Activated T-cell treated with anti-CD3 and anti-CD28 coated beads, Interleukin-2, amount 50 U/mL, for 4 hours (primary cell): Measurements from ENCODE around the gene SLC12A6. TPM values are rescaled to one million over a fixed set of nuclear protein-coding genes. Genes with fewer than 3 reads are reported as not detected.
A peak's percentile ranks its signal among the peaks of the same experiment; 100 is the strongest.

ENCODE experiments used
- ATAC-seq, 2 donors: fragments of 200-7000 bp; cut with Tn5 transposase; one replicate each; pipeline ENCODE4 v1.10.0; 2021
- DNase-seq: peaks from one replicate; pipeline ENCODE4 v3.0.0-alpha.2; 2020
- H3K27me3 Mint-ChIP-seq: one replicate; pipeline ENCODE4 v1.8.0; 2021; ENCODE audit warnings: low read depth, mixed read lengths
- H3K36me3 Mint-ChIP-seq: one replicate; pipeline ENCODE4 v1.8.0; 2022; ENCODE audit warnings: mixed read lengths; ENCODE audit not compliant: insufficient read depth
- H3K4me1 Mint-ChIP-seq: one replicate; pipeline ENCODE4 v1.8.0; 2021; ENCODE audit warnings: low read depth, mixed read lengths
- H3K4me3 Mint-ChIP-seq: one replicate; pipeline ENCODE4 v1.8.0; 2021; ENCODE audit warnings: mild to moderate bottlenecking, moderate library complexity, mixed read lengths
- H3K9me3 Mint-ChIP-seq: one replicate; pipeline ENCODE4 v1.8.0; 2021; ENCODE audit warnings: mixed read lengths
- total RNA-seq, 3 donors: library from RNA; stranded (reverse); gene quantifications; one replicate each; pipeline ENCODE4 v1.2.1, GENCODE V29; 2021

The SLC12A6 gene
- total RNA-seq, 3 donors from 2014 or later = 15.3 to 23.5 (median 22.8) TPM

DNA sequence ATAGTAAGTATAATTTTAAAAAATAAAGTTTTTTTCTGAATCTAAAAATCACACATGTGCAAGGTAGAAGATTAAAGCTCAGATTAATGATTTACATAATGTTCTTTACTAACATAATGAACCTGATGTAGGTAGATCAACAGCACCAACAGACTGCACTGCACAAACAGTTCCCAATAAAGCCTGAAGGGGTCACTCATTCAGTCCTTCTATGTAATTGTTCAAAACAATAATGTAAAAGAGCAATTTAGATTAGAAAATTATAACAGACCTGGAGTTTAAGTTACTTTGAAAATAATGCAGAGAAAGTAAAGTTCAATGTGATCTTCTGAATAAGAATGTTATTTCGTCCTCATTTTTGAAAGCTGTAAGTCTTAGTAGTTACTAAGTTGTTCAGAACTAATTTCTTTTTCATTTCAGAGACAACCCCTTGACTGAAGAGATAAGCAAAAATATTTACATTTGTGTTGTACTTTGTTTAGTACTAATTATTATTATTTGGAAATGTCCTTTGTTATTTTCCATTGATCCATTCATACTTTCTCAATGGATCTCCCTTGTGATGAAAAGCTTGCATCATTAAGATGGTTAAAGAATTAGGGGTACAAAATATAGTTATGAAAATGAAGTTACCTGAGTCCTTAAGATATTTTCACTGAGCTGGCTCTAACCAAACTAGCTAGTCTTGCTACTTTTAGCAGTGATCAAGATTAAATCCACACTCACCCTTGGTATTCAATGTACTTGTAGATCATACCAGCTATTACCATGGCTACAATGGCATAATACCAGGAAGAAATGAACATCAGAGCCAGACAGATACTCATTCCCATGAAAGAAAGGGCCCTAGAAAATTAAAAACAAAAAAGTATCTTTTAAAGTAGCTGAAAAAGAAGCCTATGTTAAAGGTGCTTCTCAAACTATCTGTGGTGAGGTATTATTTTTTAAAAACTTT lies 95.9 kb downstream of the SLC12A6 start:
- Mint-ChIP-seq H3K36me3 (peaks cover 28% of the 10 kb centered on the region), H3K4me3 (no peak overlapping the region), H3K27me3 (no peaks in the 10 kb centered on the region), H3K4me1 (peaks cover 21% of the 10 kb centered on the region), H3K9me3 (no peaks in the 10 kb centered on the region)
- DNase-seq (peak; percentile 20), ATAC-seq (peak; percentile 34 to 54)

GRCh38 chr15:34240537-34240936 lies 97.0 kb downstream of the SLC12A6 start:
- DNase-seq = no peak
- peaks cover 36% of the 10 kb centered on the region for H3K36me3 Mint-ChIP-seq
- ATAC-seq = peak; percentile 41 to 46
- peaks cover 21% of the 10 kb centered on the region for H3K4me1 Mint-ChIP-seq
- no peaks in the 10 kb centered on the region for H3K9me3 Mint-ChIP-seq
- no peak overlapping the region for H3K4me3 Mint-ChIP-seq
- no peaks in the 10 kb centered on the region for H3K27me3 Mint-ChIP-seq

- DNase-seq (no peak), ATAC-seq (peak; percentile 92 to 94)
- H3K4me3 Mint-ChIP-seq = peak overlapping the region; percentile 38
These were observed 98.3 kb downstream of the SLC12A6 start for GRCh38 chr15:34239151-34239808.

DNA sequence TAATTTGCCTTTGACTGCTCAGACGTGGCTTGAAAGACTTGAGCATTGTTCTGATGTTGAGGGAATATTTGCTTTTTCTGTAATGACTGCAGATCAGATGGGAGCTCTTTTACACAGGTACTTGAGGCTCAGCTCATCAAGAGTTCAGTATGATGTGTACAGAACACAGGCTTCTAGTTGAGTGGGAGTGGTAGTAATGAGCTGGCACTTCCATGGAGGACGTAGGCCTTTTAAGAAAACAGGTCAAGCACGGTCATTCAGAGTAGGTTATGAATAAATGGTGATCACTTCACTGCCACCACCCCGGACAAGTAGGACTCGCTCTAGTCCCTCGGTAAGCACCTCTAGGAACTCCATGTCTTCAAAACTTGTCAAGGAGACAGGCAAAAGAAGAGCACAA lies 104.0 kb downstream of the SLC12A6 start:
- H3K27me3 Mint-ChIP-seq = no peaks in the 10 kb centered on the region
- no peaks in the 10 kb centered on the region for H3K4me1 Mint-ChIP-seq
- H3K4me3 Mint-ChIP-seq = no peak overlapping the region
- DNase-seq = no peak
- no peaks in the 10 kb centered on the region for H3K9me3 Mint-ChIP-seq
- peaks cover 32% of the 10 kb centered on the region for H3K36me3 Mint-ChIP-seq
- peak; percentile 21 to 34 for ATAC-seq

More at GRCh38 chr15:34239151-34239808, 98.3 kb downstream of the SLC12A6 start:
- Mint-ChIP-seq H3K9me3 (no peaks in the 10 kb centered on the region), H3K36me3 (peaks cover 33% of the 10 kb centered on the region), H3K27me3 (no peaks in the 10 kb centered on the region), H3K4me1 (peaks cover 21% of the 10 kb centered on the region)

GRCh38 chr15:34223904-34224596 lies 113.5 kb downstream of the SLC12A6 start:
- Mint-ChIP-seq H3K4me3 (peak overlapping the region; percentile 97), H3K36me3 (peaks cover 11% of the 10 kb centered on the region), H3K27me3 (peaks cover under 1% of the 10 kb centered on the region), H3K4me1 (peaks cover 18% of the 10 kb centered on the region), H3K9me3 (no peaks in the 10 kb centered on the region)
- DNase-seq = no peak
- peak in 1 of 2 donors; percentile 5 for ATAC-seq

GRCh38 chr15:34217587-34218225 lies 119.9 kb downstream of the SLC12A6 start:
- H3K36me3 Mint-ChIP-seq = no peaks in the 10 kb centered on the region
- H3K4me3 Mint-ChIP-seq = no peak overlapping the region
- H3K9me3 Mint-ChIP-seq = no peaks in the 10 kb centered on the region
- ATAC-seq = no peak
- no peak for DNase-seq
- H3K27me3 Mint-ChIP-seq = peaks cover 2% of the 10 kb centered on the region
- no peaks in the 10 kb centered on the region for H3K4me1 Mint-ChIP-seq

GRCh38 chr15:34216527-34217270 lies 120.9 kb downstream of the SLC12A6 start:
- no peaks in the 10 kb centered on the region for H3K9me3 Mint-ChIP-seq
- ATAC-seq = no peak
- H3K4me1 Mint-ChIP-seq = no peaks in the 10 kb centered on the region
- H3K4me3 Mint-ChIP-seq = no peak overlapping the region
- peaks cover 2% of the 10 kb centered on the region for H3K27me3 Mint-ChIP-seq
- H3K36me3 Mint-ChIP-seq = no peaks in the 10 kb centered on the region
- DNase-seq = no peak

DNA sequence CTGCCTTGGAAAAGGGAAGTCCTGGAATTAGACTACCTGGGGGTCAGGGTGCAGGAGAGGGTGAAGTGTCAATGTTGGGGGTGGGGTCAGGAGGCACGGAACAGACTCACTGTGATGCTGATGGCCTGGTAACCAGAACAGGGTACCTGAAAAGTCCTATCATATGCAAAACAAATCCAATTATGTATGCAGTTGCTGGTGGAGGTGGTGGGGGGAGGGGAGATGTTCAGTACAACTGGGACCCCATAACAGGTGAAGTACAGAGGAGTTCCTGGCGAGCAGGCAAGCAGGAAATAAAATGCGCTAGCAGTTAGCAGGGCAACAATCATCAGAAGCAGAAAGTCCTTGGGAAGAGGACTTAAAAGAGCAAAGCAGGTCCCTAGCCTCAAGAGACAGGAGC lies 123.4 kb downstream of the SLC12A6 start:
- no peak overlapping the region for H3K4me3 Mint-ChIP-seq
- peaks cover 2% of the 10 kb centered on the region for H3K27me3 Mint-ChIP-seq
- H3K4me1 Mint-ChIP-seq = peaks cover 1% of the 10 kb centered on the region

GRCh38 chr15:34213690-34214089 lies 123.9 kb downstream of the SLC12A6 start:
- H3K36me3 Mint-ChIP-seq = no peaks in the 10 kb centered on the region
- ATAC-seq (no peak), DNase-seq (no peak)
- H3K4me1 Mint-ChIP-seq = peaks cover 1% of the 10 kb centered on the region
- no peaks in the 10 kb centered on the region for H3K9me3 Mint-ChIP-seq
- no peaks in the 10 kb centered on the region for H3K27me3 Mint-ChIP-seq
- H3K4me3 Mint-ChIP-seq = no peak overlapping the region

More for the DNA sequence above, 123.4 kb downstream of the SLC12A6 start:
- Mint-ChIP-seq H3K36me3 (no peaks in the 10 kb centered on the region), H3K9me3 (no peaks in the 10 kb centered on the region)
- ATAC-seq (no peak), DNase-seq (no peak)

- DNase-seq (peak; percentile 97), ATAC-seq (peak; percentile 96 to 97)
- H3K4me3 Mint-ChIP-seq = peak within 1 kb of the TSS; percentile 89
- peaks cover 10% of the 10 kb centered on the region for H3K36me3 Mint-ChIP-seq
- peaks cover 19% of the 10 kb centered on the region for H3K4me1 Mint-ChIP-seq
- no peaks in the 10 kb centered on the region for H3K9me3 Mint-ChIP-seq
- H3K27me3 Mint-ChIP-seq = no peaks in the 10 kb centered on the region
These were observed 127.9 kb downstream of the SLC12A6 start, which contains the start of gene KATNBL1 for GRCh38 chr15:34209421-34210282. KATNBL1 (minus strand) TSS chr15:34210096; CDS start chr15:34163676, 46,420 bp downstream.

DNA sequence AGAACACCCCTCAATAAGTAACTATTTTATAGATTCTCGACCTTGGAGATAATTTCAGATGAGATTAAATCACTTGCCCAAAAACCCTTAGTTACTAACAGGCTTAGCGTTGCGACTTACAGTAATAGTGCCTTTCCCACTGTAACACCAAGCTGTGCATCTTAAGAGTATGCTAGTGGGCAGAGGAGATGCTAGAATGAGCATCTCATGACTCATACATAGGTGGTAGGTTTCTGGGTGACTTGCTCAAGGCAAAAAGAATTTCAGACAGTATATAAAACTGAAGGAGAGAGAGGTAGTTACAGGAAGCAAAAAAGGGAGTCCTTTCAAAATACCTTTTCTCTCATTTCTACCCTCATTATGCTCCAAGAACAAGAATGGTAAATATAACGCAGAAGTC lies 131.6 kb downstream of the SLC12A6 start:
- H3K27me3 Mint-ChIP-seq = no peaks in the 10 kb centered on the region
- no peak overlapping the region for H3K4me3 Mint-ChIP-seq
- no peaks in the 10 kb centered on the region for H3K9me3 Mint-ChIP-seq
- DNase-seq = no peak
- peaks cover 12% of the 10 kb centered on the region for H3K36me3 Mint-ChIP-seq
- peak in 1 of 2 donors; percentile 20 for ATAC-seq
- H3K4me1 Mint-ChIP-seq = peaks cover 28% of the 10 kb centered on the region

DNA sequence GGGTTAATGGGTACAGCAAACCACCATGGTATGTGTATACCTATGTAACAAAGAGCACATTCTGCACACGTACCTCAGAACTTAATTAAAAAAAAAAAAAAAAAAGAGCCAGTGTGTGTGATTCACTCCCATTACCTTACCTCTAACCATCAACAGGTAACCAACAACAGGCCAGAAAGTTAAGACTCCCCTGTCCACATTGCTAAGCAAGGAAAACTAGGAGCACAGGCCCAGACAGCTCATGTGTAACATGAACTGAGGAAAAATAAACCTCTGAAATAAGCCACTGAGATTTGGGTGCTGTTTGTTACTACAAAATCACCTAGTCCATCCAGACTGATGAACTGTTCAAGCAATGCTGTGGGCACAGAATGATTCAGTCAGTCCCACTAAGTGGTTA lies 133.6 kb downstream of the SLC12A6 start:
- Mint-ChIP-seq H3K4me1 (peaks cover 28% of the 10 kb centered on the region), H3K9me3 (no peaks in the 10 kb centered on the region), H3K36me3 (peaks cover 20% of the 10 kb centered on the region), H3K27me3 (no peaks in the 10 kb centered on the region), H3K4me3 (no peak overlapping the region)
- no peak for DNase-seq
- no peak for ATAC-seq
